ENCODE measurements around the gene TEX29.

TEX29 gene

GRCh38 chr13:111280681-111281585 lies 39.5 kb upstream of the TEX29 start:
- H3K9me3 ChIP-seq (ENCODE audit: control insufficient read depth in 1 of 2, low read length in 2 of 2), result no peaks in the 10 kb centered on the region
- H3K27ac ChIP-seq (ENCODE audit: low read depth, low read length), result no peak overlapping the region
- no peaks in the 10 kb centered on the region for H3K27me3 ChIP-seq (ENCODE audit: control insufficient read depth in 1 of 2, insufficient read depth in 2 of 2, low read length in 2 of 2)
- H3K4me3 ChIP-seq (ENCODE audit: low read depth in 1 of 2, low read length in 2 of 2), result no peak overlapping the region
- peaks cover 0 to 9% of the 10 kb centered on the region in 2 donors for H3K4me1 ChIP-seq (ENCODE audit: control insufficient read depth in 1 of 2, insufficient read depth in 2 of 2, low read length in 2 of 2)
- H3K36me3 ChIP-seq (ENCODE audit: control insufficient read depth in 1 of 2, insufficient read depth in 2 of 2, low read length in 2 of 2), result peaks cover 59 to 84% of the 10 kb centered on the region in 2 donors
- H3K9ac ChIP-seq (ENCODE audit: low read depth in 1 of 2, low read length in 2 of 2), result no peak overlapping the region

DNA sequence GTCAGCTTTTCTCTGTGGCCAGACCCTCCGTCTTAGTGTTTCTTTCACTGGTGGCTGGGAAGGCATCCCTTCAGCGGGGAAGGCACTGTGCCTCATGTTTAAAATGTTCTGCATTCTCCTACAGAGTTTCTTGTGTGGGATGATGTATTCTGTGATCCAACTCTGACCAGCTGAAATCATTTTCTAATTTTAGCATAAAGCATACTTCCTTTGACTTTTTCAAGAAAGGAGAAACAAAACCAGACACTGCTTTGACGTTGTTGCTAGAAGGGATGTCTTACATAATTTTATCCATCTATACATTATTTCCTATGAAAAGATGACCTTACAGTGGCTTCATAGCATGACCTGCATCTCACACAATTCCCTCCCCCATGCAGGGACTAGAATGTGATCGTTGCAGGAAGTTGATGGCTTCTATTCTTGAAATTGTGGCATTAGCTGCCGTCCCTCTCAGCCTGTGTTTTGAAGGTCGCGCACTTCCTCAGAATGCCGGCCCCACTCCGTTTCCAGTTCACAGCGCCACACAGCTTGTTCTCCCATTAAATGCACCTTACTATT lies 38.6 kb upstream of the TEX29 start:
- peaks cover 61 to 85% of the 10 kb centered on the region in 2 donors for H3K36me3 ChIP-seq (ENCODE audit: control insufficient read depth in 1 of 2, insufficient read depth in 2 of 2, low read length in 2 of 2)

GRCh38 chr13:111282425-111282824 lies 38.0 kb upstream of the TEX29 start:
- Histone ChIP-seq H3K9ac (ENCODE audit: low read depth in 1 of 2, low read length in 2 of 2) (peak overlapping the region in 1 of 2 donors; percentile 13), H3K4me3 (ENCODE audit: low read depth in 1 of 2, low read length in 2 of 2) (no peak overlapping the region), H3K36me3 (ENCODE audit: control insufficient read depth in 1 of 2, insufficient read depth in 2 of 2, low read length in 2 of 2) (peaks cover 67 to 89% of the 10 kb centered on the region in 2 donors), H3K9me3 (ENCODE audit: control insufficient read depth in 1 of 2, low read length in 2 of 2) (no peaks in the 10 kb centered on the region), H3K4me1 (ENCODE audit: control insufficient read depth in 1 of 2, insufficient read depth in 2 of 2, low read length in 2 of 2) (peaks cover 0 to 9% of the 10 kb centered on the region in 2 donors), H3K27ac (ENCODE audit: low read depth, low read length) (peak overlapping the region; percentile 11), H3K27me3 (ENCODE audit: control insufficient read depth in 1 of 2, insufficient read depth in 2 of 2, low read length in 2 of 2) (no peaks in the 10 kb centered on the region)

More for the DNA sequence above, 38.6 kb upstream of the TEX29 start:
- H3K9ac ChIP-seq (ENCODE audit: low read depth in 1 of 2, low read length in 2 of 2), result no peak overlapping the region
- no peaks in the 10 kb centered on the region for H3K27me3 ChIP-seq (ENCODE audit: control insufficient read depth in 1 of 2, insufficient read depth in 2 of 2, low read length in 2 of 2)
- peaks cover 0 to 9% of the 10 kb centered on the region in 2 donors for H3K4me1 ChIP-seq (ENCODE audit: control insufficient read depth in 1 of 2, insufficient read depth in 2 of 2, low read length in 2 of 2)
- H3K4me3 ChIP-seq (ENCODE audit: low read depth in 1 of 2, low read length in 2 of 2), result no peak overlapping the region
- peak overlapping the region; percentile 39 for H3K27ac ChIP-seq (ENCODE audit: low read depth, low read length)
- no peaks in the 10 kb centered on the region for H3K9me3 ChIP-seq (ENCODE audit: control insufficient read depth in 1 of 2, low read length in 2 of 2)

DNA sequence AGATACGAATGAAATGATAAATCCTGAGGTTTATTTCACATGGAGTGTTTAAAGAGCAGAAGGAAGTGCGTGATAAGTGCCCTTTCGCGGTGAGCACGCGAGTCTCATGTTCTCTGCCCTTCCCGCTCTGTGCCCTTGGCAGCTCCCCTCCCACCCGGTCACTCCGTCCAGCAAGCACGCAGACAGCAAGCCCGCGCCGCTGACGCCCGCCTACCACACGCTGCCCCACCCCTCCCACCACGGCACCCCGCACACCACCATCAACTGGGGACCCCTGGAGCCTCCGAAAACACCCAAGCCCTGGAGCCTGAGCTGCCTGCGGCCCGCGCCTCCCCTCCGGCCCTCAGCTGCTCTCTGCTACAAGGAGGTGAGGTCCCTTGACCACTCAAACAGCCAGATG lies 37.4 kb upstream of the TEX29 start:
- no peaks in the 10 kb centered on the region for H3K9me3 ChIP-seq (ENCODE audit: control insufficient read depth in 1 of 2, low read length in 2 of 2)
- no peak overlapping the region for H3K4me3 ChIP-seq (ENCODE audit: low read depth in 1 of 2, low read length in 2 of 2)
- no peak overlapping the region for H3K27ac ChIP-seq (ENCODE audit: low read depth, low read length)
- H3K36me3 ChIP-seq (ENCODE audit: control insufficient read depth in 1 of 2, insufficient read depth in 2 of 2, low read length in 2 of 2), result peaks cover 70 to 88% of the 10 kb centered on the region in 2 donors
- H3K9ac ChIP-seq (ENCODE audit: low read depth in 1 of 2, low read length in 2 of 2), result no peak overlapping the region
- H3K27me3 ChIP-seq (ENCODE audit: control insufficient read depth in 1 of 2, insufficient read depth in 2 of 2, low read length in 2 of 2), result no peaks in the 10 kb centered on the region
- peaks cover 0 to 9% of the 10 kb centered on the region in 2 donors for H3K4me1 ChIP-seq (ENCODE audit: control insufficient read depth in 1 of 2, insufficient read depth in 2 of 2, low read length in 2 of 2)

DNA sequence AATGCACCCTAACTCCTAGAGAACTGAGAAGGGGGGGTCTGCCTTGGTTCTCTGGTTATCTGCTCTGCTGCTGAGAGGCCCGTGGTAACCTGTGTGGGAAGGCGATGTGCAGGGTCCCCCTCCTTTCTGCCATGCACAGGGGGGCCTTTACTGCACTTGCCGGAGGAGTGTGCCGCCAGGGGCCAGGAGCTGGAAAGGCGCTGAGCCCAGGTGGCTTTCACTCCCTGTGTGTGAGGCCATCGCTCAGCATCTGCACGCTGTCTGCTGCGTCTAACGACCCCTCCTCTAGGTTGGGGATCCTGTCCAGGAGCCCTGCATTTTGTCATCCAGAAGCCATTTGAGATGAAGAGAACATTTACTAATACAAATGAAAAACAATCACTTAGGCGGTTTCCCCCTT lies 37.0 kb upstream of the TEX29 start:
- Histone ChIP-seq H3K9me3 (ENCODE audit: control insufficient read depth in 1 of 2, low read length in 2 of 2) (no peaks in the 10 kb centered on the region), H3K27ac (ENCODE audit: low read depth, low read length) (no peak overlapping the region), H3K4me3 (ENCODE audit: low read depth in 1 of 2, low read length in 2 of 2) (no peak overlapping the region), H3K27me3 (ENCODE audit: control insufficient read depth in 1 of 2, insufficient read depth in 2 of 2, low read length in 2 of 2) (no peaks in the 10 kb centered on the region), H3K36me3 (ENCODE audit: control insufficient read depth in 1 of 2, insufficient read depth in 2 of 2, low read length in 2 of 2) (peaks cover 69 to 88% of the 10 kb centered on the region in 2 donors), H3K4me1 (ENCODE audit: control insufficient read depth in 1 of 2, insufficient read depth in 2 of 2, low read length in 2 of 2) (peaks cover 0 to 9% of the 10 kb centered on the region in 2 donors), H3K9ac (ENCODE audit: low read depth in 1 of 2, low read length in 2 of 2) (no peak overlapping the region)

- peaks cover 64 to 84% of the 10 kb centered on the region in 2 donors for H3K36me3 ChIP-seq (ENCODE audit: control insufficient read depth in 1 of 2, insufficient read depth in 2 of 2, low read length in 2 of 2)
- no peaks in the 10 kb centered on the region for H3K27me3 ChIP-seq (ENCODE audit: control insufficient read depth in 1 of 2, insufficient read depth in 2 of 2, low read length in 2 of 2)
- peaks cover 0 to 9% of the 10 kb centered on the region in 2 donors for H3K4me1 ChIP-seq (ENCODE audit: control insufficient read depth in 1 of 2, insufficient read depth in 2 of 2, low read length in 2 of 2)
- H3K4me3 ChIP-seq (ENCODE audit: low read depth in 1 of 2, low read length in 2 of 2), result no peak overlapping the region
- H3K9me3 ChIP-seq (ENCODE audit: control insufficient read depth in 1 of 2, low read length in 2 of 2), result no peaks in the 10 kb centered on the region
- H3K27ac ChIP-seq (ENCODE audit: low read depth, low read length), result no peak overlapping the region
- no peak overlapping the region for H3K9ac ChIP-seq (ENCODE audit: low read depth in 1 of 2, low read length in 2 of 2)
These were observed 36.5 kb upstream of the TEX29 start for GRCh38 chr13:111283991-111284390.

GRCh38 chr13:111284565-111284964 lies 35.9 kb upstream of the TEX29 start:
- H3K27me3 ChIP-seq (ENCODE audit: control insufficient read depth in 1 of 2, insufficient read depth in 2 of 2, low read length in 2 of 2), result no peaks in the 10 kb centered on the region
- H3K9me3 ChIP-seq (ENCODE audit: control insufficient read depth in 1 of 2, low read length in 2 of 2), result no peaks in the 10 kb centered on the region
- H3K27ac ChIP-seq (ENCODE audit: low read depth, low read length), result no peak overlapping the region
- no peak overlapping the region for H3K9ac ChIP-seq (ENCODE audit: low read depth in 1 of 2, low read length in 2 of 2)
- no peak overlapping the region for H3K4me3 ChIP-seq (ENCODE audit: low read depth in 1 of 2, low read length in 2 of 2)
- peaks cover 0 to 9% of the 10 kb centered on the region in 2 donors for H3K4me1 ChIP-seq (ENCODE audit: control insufficient read depth in 1 of 2, insufficient read depth in 2 of 2, low read length in 2 of 2)
- H3K36me3 ChIP-seq (ENCODE audit: control insufficient read depth in 1 of 2, insufficient read depth in 2 of 2, low read length in 2 of 2), result peaks cover 67 to 83% of the 10 kb centered on the region in 2 donors

- Histone ChIP-seq H3K27ac (ENCODE audit: low read depth, low read length) (no peak overlapping the region), H3K36me3 (ENCODE audit: control insufficient read depth in 1 of 2, insufficient read depth in 2 of 2, low read length in 2 of 2) (peaks cover 67 to 81% of the 10 kb centered on the region in 2 donors), H3K9me3 (ENCODE audit: control insufficient read depth in 1 of 2, low read length in 2 of 2) (no peaks in the 10 kb centered on the region), H3K27me3 (ENCODE audit: control insufficient read depth in 1 of 2, insufficient read depth in 2 of 2, low read length in 2 of 2) (no peaks in the 10 kb centered on the region), H3K9ac (ENCODE audit: low read depth in 1 of 2, low read length in 2 of 2) (no peak overlapping the region), H3K4me3 (ENCODE audit: low read depth in 1 of 2, low read length in 2 of 2) (no peak overlapping the region), H3K4me1 (ENCODE audit: control insufficient read depth in 1 of 2, insufficient read depth in 2 of 2, low read length in 2 of 2) (peaks cover 5 to 11% of the 10 kb centered on the region in 2 donors)
These were observed 34.3 kb upstream of the TEX29 start for GRCh38 chr13:111286162-111286561.

DNA sequence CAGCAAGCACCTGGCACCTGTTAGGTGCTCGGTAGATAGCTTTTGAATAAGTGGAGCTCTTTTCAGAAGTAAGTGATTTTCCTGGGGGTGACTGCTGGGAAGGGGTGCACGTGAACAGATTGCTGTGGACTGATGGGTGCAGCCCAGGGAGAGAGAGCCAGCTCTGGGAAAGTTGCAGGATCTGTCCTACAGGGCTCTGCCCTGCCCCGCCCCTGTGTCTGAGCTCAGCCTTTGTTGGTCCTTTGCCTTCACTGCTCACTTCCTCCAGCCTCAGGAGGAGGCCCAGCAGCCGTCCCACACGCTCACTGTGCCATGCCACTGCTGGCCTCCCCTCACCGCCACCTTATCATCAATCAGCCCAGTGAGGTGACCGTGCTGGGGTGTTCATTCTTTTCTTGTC lies 33.7 kb upstream of the TEX29 start:
- Histone ChIP-seq H3K27me3 (ENCODE audit: control insufficient read depth in 1 of 2, insufficient read depth in 2 of 2, low read length in 2 of 2) (no peaks in the 10 kb centered on the region), H3K4me1 (ENCODE audit: control insufficient read depth in 1 of 2, insufficient read depth in 2 of 2, low read length in 2 of 2) (peaks cover 8 to 16% of the 10 kb centered on the region in 2 donors), H3K27ac (ENCODE audit: low read depth, low read length) (no peak overlapping the region), H3K4me3 (ENCODE audit: low read depth in 1 of 2, low read length in 2 of 2) (no peak overlapping the region), H3K9ac (ENCODE audit: low read depth in 1 of 2, low read length in 2 of 2) (no peak overlapping the region), H3K9me3 (ENCODE audit: control insufficient read depth in 1 of 2, low read length in 2 of 2) (no peaks in the 10 kb centered on the region), H3K36me3 (ENCODE audit: control insufficient read depth in 1 of 2, insufficient read depth in 2 of 2, low read length in 2 of 2) (peaks cover 61 to 77% of the 10 kb centered on the region in 2 donors)

DNA sequence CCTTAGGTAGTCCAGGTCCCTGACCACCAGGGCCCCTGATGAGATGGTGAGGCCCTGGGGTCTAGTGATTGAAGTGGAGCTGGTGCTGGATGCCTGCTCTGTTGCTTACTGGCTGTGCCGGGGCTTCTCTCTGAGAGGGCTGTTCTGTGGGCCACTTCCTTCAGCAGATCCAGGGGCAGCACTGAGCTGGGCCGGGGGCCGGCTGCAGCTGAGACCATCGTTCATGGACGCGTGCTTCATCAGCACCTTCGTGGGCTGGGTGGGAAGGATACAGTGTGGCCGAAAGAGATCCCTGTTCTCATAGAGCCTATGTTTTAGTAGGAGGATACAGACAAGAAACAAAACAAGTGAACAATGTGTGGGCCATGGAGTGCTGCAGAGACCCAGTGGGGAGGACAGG lies 33.2 kb upstream of the TEX29 start:
- Histone ChIP-seq H3K36me3 (ENCODE audit: control insufficient read depth in 1 of 2, insufficient read depth in 2 of 2, low read length in 2 of 2) (peaks cover 58 to 77% of the 10 kb centered on the region in 2 donors), H3K4me1 (ENCODE audit: control insufficient read depth in 1 of 2, insufficient read depth in 2 of 2, low read length in 2 of 2) (peaks cover 8 to 12% of the 10 kb centered on the region in 2 donors), H3K27ac (ENCODE audit: low read depth, low read length) (no peak overlapping the region), H3K9me3 (ENCODE audit: control insufficient read depth in 1 of 2, low read length in 2 of 2) (no peaks in the 10 kb centered on the region), H3K27me3 (ENCODE audit: control insufficient read depth in 1 of 2, insufficient read depth in 2 of 2, low read length in 2 of 2) (no peaks in the 10 kb centered on the region), H3K4me3 (ENCODE audit: low read depth in 1 of 2, low read length in 2 of 2) (no peak overlapping the region), H3K9ac (ENCODE audit: low read depth in 1 of 2, low read length in 2 of 2) (no peak overlapping the region)

Data from duodenal mucosa (tissue), 2 donors.